Endodermal cell (in vitro differentiated cells): ENCODE data around the gene STK38. TPM values are rescaled to one million over a fixed set of nuclear protein-coding genes. Genes with fewer than 3 reads are reported as not detected.

ENCODE experiments used
- DNase-seq: peaks from one replicate; pipeline ENCODE4 v3.0.0-alpha.2; 2017
- H3K27ac ChIP-seq: 2 replicates; pipeline ENCODE4 v1.5.1; 2013; ENCODE audit warnings: mild to moderate bottlenecking, low read depth, low read length, moderate library complexity
- H3K27me3 ChIP-seq: 2 replicates; pipeline ENCODE4 v1.6.1; 2013; ENCODE audit warnings: mild to moderate bottlenecking, low read length, moderate library complexity; ENCODE audit not compliant: insufficient read depth, control insufficient read depth, poor library complexity, severe bottlenecking
- H3K36me3 ChIP-seq: 2 replicates; pipeline ENCODE4 v1.7.0; 2013; ENCODE audit warnings: mild to moderate bottlenecking, low read length, moderate library complexity; ENCODE audit not compliant: control insufficient read depth, insufficient read depth
- H3K4me1 ChIP-seq: one replicate; pipeline ENCODE4 v1.7.0; 2013; ENCODE audit warnings: low read length; ENCODE audit not compliant: control insufficient read depth, insufficient read depth
- H3K4me3 ChIP-seq: 2 replicates; pipeline ENCODE4 v1.5.1; 2013; ENCODE audit warnings: mild to moderate bottlenecking, low read length, moderate library complexity
- H3K9ac ChIP-seq: 2 replicates; pipeline ENCODE4 v1.6.1; 2013; ENCODE audit warnings: mild to moderate bottlenecking, low read length, moderate library complexity; ENCODE audit not compliant: poor library complexity, severe bottlenecking; ENCODE audit errors: extremely low read depth
- H3K9me3 ChIP-seq: 2 replicates; pipeline ENCODE4 v1.6.1; 2013; ENCODE audit warnings: mild to moderate bottlenecking, low read length, moderate library complexity; ENCODE audit not compliant: control insufficient read depth
- H3K27ac Mint-ChIP-seq: 2 replicates; pipeline ENCODE4 v1.8.0; 2020; ENCODE audit warnings: mixed read lengths
- H3K27me3 Mint-ChIP-seq: 2 replicates; pipeline ENCODE4 v1.8.0; 2021; ENCODE audit warnings: mild to moderate bottlenecking, mixed read lengths; ENCODE audit not compliant: insufficient read depth
- H3K36me3 Mint-ChIP-seq: 2 replicates; pipeline ENCODE4 v1.8.0; 2020; ENCODE audit warnings: low read depth, mixed read lengths
- H3K4me1 Mint-ChIP-seq: 2 replicates; pipeline ENCODE4 v1.8.0; 2020; ENCODE audit warnings: mixed read lengths
- H3K4me3 Mint-ChIP-seq: 2 replicates; pipeline ENCODE4 v1.8.0; 2020; ENCODE audit warnings: mild to moderate bottlenecking, moderate library complexity, mixed read lengths
- H3K9me3 Mint-ChIP-seq: 2 replicates; pipeline ENCODE4 v1.8.0; 2020; ENCODE audit warnings: mild to moderate bottlenecking, mixed read lengths
- WGBS, 2 experiments: methylation state at CpG; one replicate each; pipeline versions ENCODE4 v1.1.5 to v1.1.7; 2013; ENCODE audit warnings: missing lambda C conversion rate in 2 of 2, mixed read lengths in 1 of 2; ENCODE audit not compliant: insufficient coverage in 1 of 2, insufficient read length in 1 of 2; 5-methylcytosine and 5-hydroxymethylcytosine counted together
- total RNA-seq, 2 donors: library from RNA; stranded (reverse); fragmentation: NEBNext Ultra II Directional in 1 of 2; extraction: Animal tissue kit (Norgen Biotek cat#: 25700) in 1 of 2; gene quantifications; 2 replicates in 1 of 2; 3 replicates in 1 of 2; pipeline ENCODE4 v1.2.1, GENCODE V29; 2021
- TF ChIP-seq, protein P1 (sequence below): fragments of 200-600 bp; sonication (generic); conservative IDR thresholded peaks from 2 replicates; pipeline ENCODE4 v1.5.0; 2021; ENCODE audit warnings: antibody characterized with exemption, mild to moderate bottlenecking

STK38 gene
- total RNA-seq, 2 donors from 2014 or later, result 35.2 to 38.3 TPM

DNA sequence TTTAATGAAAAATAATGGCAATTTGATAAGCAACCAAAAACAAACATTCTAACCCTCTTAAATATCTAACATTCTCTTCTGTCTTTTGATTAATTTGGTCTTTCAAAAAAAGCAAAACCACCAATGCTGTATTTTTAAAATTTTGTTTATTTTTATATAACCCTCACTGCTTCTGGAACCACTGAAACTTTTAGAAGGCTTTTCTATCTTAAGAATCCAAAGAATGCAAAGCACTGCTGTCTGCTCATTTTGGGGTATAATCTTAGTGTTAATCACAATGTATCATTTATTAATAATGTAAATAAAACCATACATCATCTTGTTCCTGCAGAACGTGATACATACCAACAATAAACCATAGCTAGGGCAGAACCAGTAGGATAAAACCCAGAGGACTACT lies 14.0 kb downstream of the STK38 start:
- H3K9me3 Mint-ChIP-seq, result peaks cover 5% of the 10 kb centered on the region

DNA sequence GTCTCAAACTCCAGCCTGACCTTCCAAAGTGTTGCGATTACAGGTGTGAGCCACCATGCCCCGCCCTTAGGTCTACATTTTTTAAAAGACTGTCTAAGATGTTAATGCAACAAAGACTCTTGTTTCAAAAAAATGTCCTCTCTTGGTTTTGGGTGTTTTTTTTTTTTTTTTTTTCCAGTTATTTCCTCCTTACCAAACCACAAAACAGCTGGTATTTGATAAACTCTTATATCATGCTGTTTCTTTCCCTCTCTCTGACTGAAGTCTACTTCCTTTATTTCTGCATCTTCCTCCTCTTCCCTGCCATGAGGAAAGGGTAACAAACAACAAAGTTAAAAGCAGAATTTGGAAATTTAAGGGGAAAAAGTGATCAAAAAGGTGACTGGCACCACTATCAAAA lies 21.2 kb downstream of the STK38 start:
- H3K9ac ChIP-seq, result no peak overlapping the region
- no peaks in the 10 kb centered on the region for H3K27me3 ChIP-seq
- H3K9me3 ChIP-seq, result no peaks in the 10 kb centered on the region
- H3K4me1 Mint-ChIP-seq, result no peaks in the 10 kb centered on the region
- no peaks in the 10 kb centered on the region for H3K4me1 ChIP-seq
- DNase-seq, result no peak
- H3K9me3 Mint-ChIP-seq, result no peaks in the 10 kb centered on the region
- no peak overlapping the region for H3K4me3 ChIP-seq
- no peak overlapping the region for H3K27ac ChIP-seq
- WGBS, 2 experiments, result 93 to 100% methylated on average over 1 to 2 of the region's 2 CpGs
- H3K27ac Mint-ChIP-seq, result no peak overlapping the region
- TF ChIP-seq, protein P1, sequence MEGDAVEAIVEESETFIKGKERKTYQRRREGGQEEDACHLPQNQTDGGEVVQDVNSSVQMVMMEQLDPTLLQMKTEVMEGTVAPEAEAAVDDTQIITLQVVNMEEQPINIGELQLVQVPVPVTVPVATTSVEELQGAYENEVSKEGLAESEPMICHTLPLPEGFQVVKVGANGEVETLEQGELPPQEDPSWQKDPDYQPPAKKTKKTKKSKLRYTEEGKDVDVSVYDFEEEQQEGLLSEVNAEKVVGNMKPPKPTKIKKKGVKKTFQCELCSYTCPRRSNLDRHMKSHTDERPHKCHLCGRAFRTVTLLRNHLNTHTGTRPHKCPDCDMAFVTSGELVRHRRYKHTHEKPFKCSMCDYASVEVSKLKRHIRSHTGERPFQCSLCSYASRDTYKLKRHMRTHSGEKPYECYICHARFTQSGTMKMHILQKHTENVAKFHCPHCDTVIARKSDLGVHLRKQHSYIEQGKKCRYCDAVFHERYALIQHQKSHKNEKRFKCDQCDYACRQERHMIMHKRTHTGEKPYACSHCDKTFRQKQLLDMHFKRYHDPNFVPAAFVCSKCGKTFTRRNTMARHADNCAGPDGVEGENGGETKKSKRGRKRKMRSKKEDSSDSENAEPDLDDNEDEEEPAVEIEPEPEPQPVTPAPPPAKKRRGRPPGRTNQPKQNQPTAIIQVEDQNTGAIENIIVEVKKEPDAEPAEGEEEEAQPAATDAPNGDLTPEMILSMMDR, result no peak
- peaks cover 71% of the 10 kb centered on the region for H3K36me3 ChIP-seq
- no peak overlapping the region for H3K4me3 Mint-ChIP-seq
- peaks cover 59% of the 10 kb centered on the region for H3K36me3 Mint-ChIP-seq
- no peaks in the 10 kb centered on the region for H3K27me3 Mint-ChIP-seq

More for the DNA sequence above, 14.0 kb downstream of the STK38 start:
- 80 to 100% methylated on average over 1 of the region's 1 CpG for WGBS, 2 experiments
- no peak overlapping the region for H3K27ac ChIP-seq
- no peak overlapping the region for H3K9ac ChIP-seq
- no peaks in the 10 kb centered on the region for H3K27me3 Mint-ChIP-seq
- no peaks in the 10 kb centered on the region for H3K27me3 ChIP-seq
- no peak overlapping the region for H3K4me3 ChIP-seq
- no peak for DNase-seq
- H3K27ac Mint-ChIP-seq, result no peak overlapping the region
- TF ChIP-seq, protein P1, result no peak
- H3K36me3 ChIP-seq, result peaks cover 76% of the 10 kb centered on the region
- no peaks in the 10 kb centered on the region for H3K4me1 Mint-ChIP-seq
- H3K4me1 ChIP-seq, result no peaks in the 10 kb centered on the region
- peaks cover 68% of the 10 kb centered on the region for H3K36me3 Mint-ChIP-seq
- H3K9me3 ChIP-seq, result no peaks in the 10 kb centered on the region
- H3K4me3 Mint-ChIP-seq, result no peak overlapping the region

DNA sequence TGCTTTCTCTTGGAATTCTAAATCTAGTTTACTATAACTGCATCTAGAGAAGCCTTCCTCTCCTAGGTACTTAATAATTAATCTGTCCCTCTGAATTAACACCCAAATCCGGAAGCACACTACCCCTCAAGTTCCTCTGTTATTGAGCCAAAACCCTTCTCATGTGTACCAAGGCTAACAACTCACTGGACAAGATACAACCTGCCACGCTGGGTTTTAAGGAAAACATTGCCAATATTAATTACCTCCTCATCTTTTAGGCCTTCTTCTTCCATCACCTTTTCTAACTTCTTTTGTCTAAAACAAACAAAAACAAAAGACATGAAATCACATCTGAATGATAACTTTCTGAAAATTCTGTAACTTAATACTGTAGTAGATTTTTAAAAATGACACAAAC lies 21.9 kb downstream of the STK38 start:
- Mint-ChIP-seq H3K9me3 (no peaks in the 10 kb centered on the region), H3K27me3 (no peaks in the 10 kb centered on the region), H3K27ac (no peak overlapping the region), H3K36me3 (peaks cover 60% of the 10 kb centered on the region), H3K4me1 (no peaks in the 10 kb centered on the region), H3K4me3 (no peak overlapping the region)
- Histone ChIP-seq H3K4me3 (no peak overlapping the region), H3K9me3 (no peaks in the 10 kb centered on the region), H3K36me3 (peaks cover 73% of the 10 kb centered on the region), H3K9ac (no peak overlapping the region), H3K27ac (no peak overlapping the region), H3K4me1 (no peaks in the 10 kb centered on the region), H3K27me3 (no peaks in the 10 kb centered on the region)
- 95 to 98% methylated on average over 2 of the region's 2 CpGs for WGBS, 2 experiments
- no peak for DNase-seq
- TF ChIP-seq, protein P1, result no peak
